Peyer's patch (tissue), 4 donors: Measurements from ENCODE around the gene COQ4.

Experiments
- POLR2A ChIP-seq, 2 donors: fragments of 450-650 bp; IDR thresholded peaks; one replicate each; pipeline ENCODE4 v1.5.1; 2017; ENCODE audit warnings: antibody characterized with exemption in 2 of 2, mild to moderate bottlenecking in 2 of 2, moderate library complexity in 2 of 2
- TF ChIP-seq, protein P1 (sequence below), 6 experiments: fragments of 450-650 bp in 4 of 6; fragments of 200-600 bp in 2 of 6; sonication (generic) in 1 of 6; IDR thresholded peaks; one replicate each; pipeline ENCODE4 v1.5.1; 2017 to 2019; ENCODE audit warnings: antibody characterized with exemption in 6 of 6, mild to moderate bottlenecking in 3 of 6, moderate library complexity in 1 of 6

DNA sequence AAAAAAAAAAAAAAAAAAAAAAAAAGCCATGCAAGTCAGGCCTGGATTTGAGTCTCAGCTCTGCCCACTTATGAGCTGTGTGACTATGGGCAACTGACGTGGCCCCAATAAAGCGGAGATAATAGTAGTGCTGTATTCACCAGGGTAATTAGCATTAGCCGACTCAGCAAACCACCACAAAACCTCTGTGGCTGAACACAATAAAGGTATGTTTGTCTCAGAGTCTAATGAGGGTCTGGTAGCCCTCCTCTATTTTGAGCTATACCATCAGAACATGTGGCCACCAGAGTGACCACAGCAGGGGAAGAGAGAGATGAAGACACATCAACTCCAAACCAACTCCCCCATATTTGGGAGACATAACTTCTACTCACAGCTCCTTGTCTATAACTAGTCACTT, 30.6 kb upstream of the COQ4 start:
- TF ChIP-seq, protein P1, sequence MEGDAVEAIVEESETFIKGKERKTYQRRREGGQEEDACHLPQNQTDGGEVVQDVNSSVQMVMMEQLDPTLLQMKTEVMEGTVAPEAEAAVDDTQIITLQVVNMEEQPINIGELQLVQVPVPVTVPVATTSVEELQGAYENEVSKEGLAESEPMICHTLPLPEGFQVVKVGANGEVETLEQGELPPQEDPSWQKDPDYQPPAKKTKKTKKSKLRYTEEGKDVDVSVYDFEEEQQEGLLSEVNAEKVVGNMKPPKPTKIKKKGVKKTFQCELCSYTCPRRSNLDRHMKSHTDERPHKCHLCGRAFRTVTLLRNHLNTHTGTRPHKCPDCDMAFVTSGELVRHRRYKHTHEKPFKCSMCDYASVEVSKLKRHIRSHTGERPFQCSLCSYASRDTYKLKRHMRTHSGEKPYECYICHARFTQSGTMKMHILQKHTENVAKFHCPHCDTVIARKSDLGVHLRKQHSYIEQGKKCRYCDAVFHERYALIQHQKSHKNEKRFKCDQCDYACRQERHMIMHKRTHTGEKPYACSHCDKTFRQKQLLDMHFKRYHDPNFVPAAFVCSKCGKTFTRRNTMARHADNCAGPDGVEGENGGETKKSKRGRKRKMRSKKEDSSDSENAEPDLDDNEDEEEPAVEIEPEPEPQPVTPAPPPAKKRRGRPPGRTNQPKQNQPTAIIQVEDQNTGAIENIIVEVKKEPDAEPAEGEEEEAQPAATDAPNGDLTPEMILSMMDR (IDR thresholded peaks at IDR 0.05) = no peak
- no peak for TF ChIP-seq POLR2A (IDR thresholded peaks at IDR 0.05)
